Lower leg skin (tissue), 3 donors: ENCODE data around the gene MYO9B.

ENCODE experiments used
- POLR2A ChIP-seq, 2 donors: fragments of 450-650 bp; IDR thresholded peaks; one replicate each; pipeline ENCODE4 v1.6.1; 2016 to 2017; ENCODE audit warnings: antibody characterized with exemption in 2 of 2, mild to moderate bottlenecking in 1 of 2, moderate library complexity in 1 of 2
- TF ChIP-seq, protein P1 (sequence below), 3 donors: fragments of 450-650 bp; IDR thresholded peaks; one replicate each; pipeline ENCODE4 v1.5.1; 2016; ENCODE audit warnings: antibody characterized with exemption in 3 of 3, mild to moderate bottlenecking in 3 of 3, moderate library complexity in 2 of 3

DNA sequence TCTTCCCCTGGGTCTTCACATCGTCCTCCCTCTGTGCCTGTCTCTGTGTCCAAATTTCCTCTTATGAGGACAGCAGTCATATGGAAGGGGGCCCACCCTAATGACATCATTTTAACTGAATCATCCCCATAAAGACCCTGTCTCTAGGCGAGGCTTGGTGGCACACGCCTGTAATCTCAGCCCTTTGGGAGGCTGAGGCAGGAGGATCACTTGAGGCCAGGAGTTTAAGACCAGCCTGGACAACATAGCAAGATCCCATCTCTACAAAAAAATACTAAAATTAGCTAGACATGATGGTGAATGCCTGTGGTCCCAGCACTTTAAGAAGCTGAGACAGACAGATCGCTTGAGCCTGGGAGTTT lies 4.8 kb downstream of the MYO9B start:
- TF ChIP-seq, protein P1, sequence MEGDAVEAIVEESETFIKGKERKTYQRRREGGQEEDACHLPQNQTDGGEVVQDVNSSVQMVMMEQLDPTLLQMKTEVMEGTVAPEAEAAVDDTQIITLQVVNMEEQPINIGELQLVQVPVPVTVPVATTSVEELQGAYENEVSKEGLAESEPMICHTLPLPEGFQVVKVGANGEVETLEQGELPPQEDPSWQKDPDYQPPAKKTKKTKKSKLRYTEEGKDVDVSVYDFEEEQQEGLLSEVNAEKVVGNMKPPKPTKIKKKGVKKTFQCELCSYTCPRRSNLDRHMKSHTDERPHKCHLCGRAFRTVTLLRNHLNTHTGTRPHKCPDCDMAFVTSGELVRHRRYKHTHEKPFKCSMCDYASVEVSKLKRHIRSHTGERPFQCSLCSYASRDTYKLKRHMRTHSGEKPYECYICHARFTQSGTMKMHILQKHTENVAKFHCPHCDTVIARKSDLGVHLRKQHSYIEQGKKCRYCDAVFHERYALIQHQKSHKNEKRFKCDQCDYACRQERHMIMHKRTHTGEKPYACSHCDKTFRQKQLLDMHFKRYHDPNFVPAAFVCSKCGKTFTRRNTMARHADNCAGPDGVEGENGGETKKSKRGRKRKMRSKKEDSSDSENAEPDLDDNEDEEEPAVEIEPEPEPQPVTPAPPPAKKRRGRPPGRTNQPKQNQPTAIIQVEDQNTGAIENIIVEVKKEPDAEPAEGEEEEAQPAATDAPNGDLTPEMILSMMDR (IDR thresholded peaks at IDR 0.05), result no peak
- no peak for TF ChIP-seq POLR2A (IDR thresholded peaks at IDR 0.05)
